HL-60 (cell line): ENCODE data around the gene MEFV.
A peak's percentile ranks its signal among the peaks of the same experiment; 100 is the strongest.

Source experiments
- DNase-seq, 2 experiments: peaks; one replicate each; pipeline ENCODE4 v3.0.0-alpha.2; 2010 to 2020; ENCODE audit warnings: low read depth in 1 of 2, low spot score in 1 of 2
- H3K27ac ChIP-seq: fragments of 250-450 bp; sonication (Bioruptor Pico); replicated peaks from 2 replicates; pipeline ENCODE4 v1.5.1; 2020; ENCODE audit warnings: mild to moderate bottlenecking, moderate library complexity
- H3K27me3 ChIP-seq: fragments of 250-450 bp; sonication (Bioruptor Pico); 2 replicates; pipeline ENCODE4 v1.5.1; 2021; ENCODE audit warnings: mild to moderate bottlenecking, moderate library complexity; ENCODE audit not compliant: insufficient read depth, poor library complexity, severe bottlenecking
- H3K4me3 ChIP-seq: replicated peaks from 2 replicates; pipeline ENCODE4 v1.5.1; 2011; ENCODE audit warnings: mild to moderate bottlenecking, control low read depth, low read length; ENCODE audit not compliant: insufficient read depth
- CTCF ChIP-seq: IDR thresholded peaks from one replicate; pipeline ENCODE4 v1.5.1; 2011; ENCODE audit warnings: low read length, control low read depth, inconsistent platforms; ENCODE audit not compliant: insufficient read depth
- GABPA ChIP-seq: IDR thresholded peaks from 2 replicates; pipeline ENCODE4 v1.6.1; 2012; ENCODE audit warnings: low read depth
- POLR2AphosphoS5 ChIP-seq: IDR thresholded peaks from 2 replicates; pipeline ENCODE4 v1.6.1; 2012; ENCODE audit warnings: low read depth
- REST ChIP-seq: IDR thresholded peaks from 2 replicates; pipeline ENCODE4 v1.6.1; 2012; ENCODE audit warnings: low read depth; ENCODE audit not compliant: insufficient replicate concordance
- SPI1 ChIP-seq: IDR thresholded peaks from 2 replicates; pipeline ENCODE4 v1.6.1; 2012; ENCODE audit warnings: low read depth, mild to moderate bottlenecking, borderline replicate concordance

MEFV gene

GRCh38 chr16:3268294-3268693 is 11.9 kb upstream of the MEFV start:
- H3K4me3 ChIP-seq: no peak overlapping the region
- DNase-seq: no peak
- TF ChIP-seq POLR2AphosphoS5 (no peak), REST (no peak), CTCF (no peak), SPI1 (no peak), GABPA (no peak)
- no peak overlapping the region for H3K27ac ChIP-seq
- no peaks in the 10 kb centered on the region for H3K27me3 ChIP-seq

- TF ChIP-seq CTCF: peak; percentile 8
- TF ChIP-seq REST: no peak
- Histone ChIP-seq H3K27ac (no peak overlapping the region), H3K4me3 (no peak overlapping the region), H3K27me3 (no peaks in the 10 kb centered on the region)
- DNase-seq: peak in 1 of 2 experiments; percentile 18
Observed at GRCh38 chr16:3266873-3267537, 10.6 kb upstream of the MEFV start.

GRCh38 chr16:3264137-3265036 is 8.0 kb upstream of the MEFV start:
- DNase-seq: peak; percentile 92 to 99
- peak overlapping the region; percentile 96 for H3K27ac ChIP-seq
- TF ChIP-seq POLR2AphosphoS5 (peak; percentile 81), REST (peak; percentile 13), SPI1 (peak; percentile 97), GABPA (0 out of 2 replicates have a peak, but pooled peaks have one; percentile 3), CTCF (peak; percentile 0)
- no peaks in the 10 kb centered on the region for H3K27me3 ChIP-seq
- peak overlapping the region; percentile 60 for H3K4me3 ChIP-seq
